ENCODE measurements around the gene ATP2B3.
A peak's percentile ranks its signal among the peaks of the same experiment; 100 is the strongest.

Gene ATP2B3

DNA sequence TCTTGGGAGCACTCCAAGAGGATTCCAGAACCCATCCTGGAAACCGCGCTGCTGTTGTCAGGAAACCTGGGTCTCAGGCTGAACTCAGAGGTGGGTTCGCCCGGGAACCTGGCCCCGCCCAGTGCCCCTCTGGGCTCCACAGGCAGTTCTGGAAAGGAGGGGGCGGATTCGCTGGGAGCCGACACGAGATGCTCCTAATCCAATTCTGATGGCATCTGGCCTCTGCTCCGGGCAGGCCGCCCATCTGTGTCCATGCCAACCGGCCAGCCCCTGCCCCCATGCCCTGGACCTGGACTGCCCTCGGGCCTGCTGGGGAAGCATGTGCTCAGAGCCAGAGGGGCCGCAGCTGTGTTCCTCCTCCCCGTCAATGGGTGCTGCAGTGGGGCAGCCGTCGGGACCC lies 21.0 kb downstream of the ATP2B3 start:
- Histone ChIP-seq H3K4me1 (ENCODE audit: insufficient read depth, low read length, poor library complexity, severe bottlenecking) (no peaks in the 10 kb centered on the region), H3F3A (ENCODE audit: low read depth) (no peaks in the 10 kb centered on the region), H3K79me2 (ENCODE audit: insufficient read depth, low read length) (no peaks in the 10 kb centered on the region), H4K20me1 (ENCODE audit: insufficient read depth, low read length, poor library complexity, severe bottlenecking) (no peaks in the 10 kb centered on the region), H3K27me3 (ENCODE audit: insufficient read depth, low read length, poor library complexity, severe bottlenecking) (no peaks in the 10 kb centered on the region), H3K9me2 (replicated peaks; ENCODE audit: low read depth, low read length) (no peaks in the 10 kb centered on the region), H2AFZ (ENCODE audit: low read length) (no peak overlapping the region), H3K36me3 (ENCODE audit: insufficient read depth, low read length) (no peaks in the 10 kb centered on the region), H3K9me3 (ENCODE audit: insufficient read depth, low read depth, low read length) (no peaks in the 10 kb centered on the region), H3K4me2 (ENCODE audit: low read depth, low read length, poor library complexity, severe bottlenecking) (no peak overlapping the region), H3K9ac (ENCODE audit: low read depth, low read length, poor library complexity, severe bottlenecking) (no peak overlapping the region), H3K4me3 (ENCODE audit: low read length, poor library complexity, severe bottlenecking) (no peak overlapping the region)
- TF ChIP-seq EZH2phosphoT487 (IDR thresholded peaks at IDR 0.05; ENCODE audit: borderline replicate concordance), result no peak
- TF ChIP-seq, protein P1, sequence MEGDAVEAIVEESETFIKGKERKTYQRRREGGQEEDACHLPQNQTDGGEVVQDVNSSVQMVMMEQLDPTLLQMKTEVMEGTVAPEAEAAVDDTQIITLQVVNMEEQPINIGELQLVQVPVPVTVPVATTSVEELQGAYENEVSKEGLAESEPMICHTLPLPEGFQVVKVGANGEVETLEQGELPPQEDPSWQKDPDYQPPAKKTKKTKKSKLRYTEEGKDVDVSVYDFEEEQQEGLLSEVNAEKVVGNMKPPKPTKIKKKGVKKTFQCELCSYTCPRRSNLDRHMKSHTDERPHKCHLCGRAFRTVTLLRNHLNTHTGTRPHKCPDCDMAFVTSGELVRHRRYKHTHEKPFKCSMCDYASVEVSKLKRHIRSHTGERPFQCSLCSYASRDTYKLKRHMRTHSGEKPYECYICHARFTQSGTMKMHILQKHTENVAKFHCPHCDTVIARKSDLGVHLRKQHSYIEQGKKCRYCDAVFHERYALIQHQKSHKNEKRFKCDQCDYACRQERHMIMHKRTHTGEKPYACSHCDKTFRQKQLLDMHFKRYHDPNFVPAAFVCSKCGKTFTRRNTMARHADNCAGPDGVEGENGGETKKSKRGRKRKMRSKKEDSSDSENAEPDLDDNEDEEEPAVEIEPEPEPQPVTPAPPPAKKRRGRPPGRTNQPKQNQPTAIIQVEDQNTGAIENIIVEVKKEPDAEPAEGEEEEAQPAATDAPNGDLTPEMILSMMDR (conservative IDR thresholded peaks at IDR 0.05; ENCODE audit: low read length), result no peak

DNA sequence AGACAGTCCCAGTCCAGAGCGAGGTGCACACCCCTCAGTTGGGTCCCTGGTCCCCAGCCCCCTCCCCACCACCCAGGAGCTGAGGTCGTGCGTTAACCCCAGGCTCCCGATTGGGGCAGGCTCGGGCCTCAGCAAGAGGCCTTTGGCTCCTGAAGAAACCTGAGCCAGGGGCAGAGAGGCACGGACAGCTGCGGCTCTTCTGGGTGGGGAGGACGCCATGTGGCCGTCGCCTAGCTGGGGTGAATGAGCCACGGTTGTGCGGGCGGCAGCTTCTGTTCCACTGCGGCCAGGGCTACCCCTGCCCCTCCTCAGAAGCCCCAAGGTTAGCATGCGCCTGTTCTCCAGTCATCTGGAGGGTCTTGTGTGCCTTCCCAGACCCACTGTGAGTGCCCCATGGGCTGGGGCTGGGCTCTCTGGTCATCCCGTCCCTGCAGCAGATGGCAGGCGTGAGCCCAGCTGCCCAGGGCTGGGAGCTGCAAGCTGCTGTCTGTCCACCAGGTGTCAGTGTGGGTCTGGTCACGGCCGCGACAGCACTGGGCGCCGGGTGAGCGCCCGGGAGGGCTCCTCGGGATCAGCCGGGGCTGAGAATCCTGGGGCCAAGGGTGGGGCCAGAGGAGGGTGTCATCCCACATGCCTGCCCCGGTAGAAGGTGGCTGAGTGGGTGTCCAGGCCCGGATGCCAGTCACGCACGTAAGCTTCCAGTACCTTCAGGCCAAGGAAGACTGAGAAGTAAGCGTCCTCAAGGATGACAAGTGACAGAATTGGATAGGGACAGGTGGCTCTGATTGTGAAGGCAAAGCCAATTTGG lies 21.9 kb downstream of the ATP2B3 start:
- 0 out of 2 replicates have a peak overlapping the region, but pooled peaks have one; percentile 4 for H2AFZ ChIP-seq (ENCODE audit: low read length)
- no peak overlapping the region for H3K9ac ChIP-seq (ENCODE audit: low read depth, low read length, poor library complexity, severe bottlenecking)
- no peaks in the 10 kb centered on the region for H3K27me3 ChIP-seq (ENCODE audit: insufficient read depth, low read length, poor library complexity, severe bottlenecking)
- H4K20me1 ChIP-seq (ENCODE audit: insufficient read depth, low read length, poor library complexity, severe bottlenecking), result no peaks in the 10 kb centered on the region
- no peaks in the 10 kb centered on the region for H3K79me2 ChIP-seq (ENCODE audit: insufficient read depth, low read length)
- no peaks in the 10 kb centered on the region for H3K36me3 ChIP-seq (ENCODE audit: insufficient read depth, low read length)
- TF ChIP-seq EZH2phosphoT487 (IDR thresholded peaks at IDR 0.05; ENCODE audit: borderline replicate concordance), result no peak
- TF ChIP-seq, protein P1 (conservative IDR thresholded peaks at IDR 0.05; ENCODE audit: low read length), result peak; percentile 69
- no peaks in the 10 kb centered on the region for H3K9me3 ChIP-seq (ENCODE audit: insufficient read depth, low read depth, low read length)
- H3K4me2 ChIP-seq (ENCODE audit: low read depth, low read length, poor library complexity, severe bottlenecking), result no peak overlapping the region
- H3K4me1 ChIP-seq (ENCODE audit: insufficient read depth, low read length, poor library complexity, severe bottlenecking), result no peaks in the 10 kb centered on the region
- H3F3A ChIP-seq (ENCODE audit: low read depth), result no peaks in the 10 kb centered on the region
- H3K9me2 ChIP-seq (replicated peaks; ENCODE audit: low read depth, low read length), result no peaks in the 10 kb centered on the region
- no peak overlapping the region for H3K4me3 ChIP-seq (ENCODE audit: low read length, poor library complexity, severe bottlenecking)

DNA sequence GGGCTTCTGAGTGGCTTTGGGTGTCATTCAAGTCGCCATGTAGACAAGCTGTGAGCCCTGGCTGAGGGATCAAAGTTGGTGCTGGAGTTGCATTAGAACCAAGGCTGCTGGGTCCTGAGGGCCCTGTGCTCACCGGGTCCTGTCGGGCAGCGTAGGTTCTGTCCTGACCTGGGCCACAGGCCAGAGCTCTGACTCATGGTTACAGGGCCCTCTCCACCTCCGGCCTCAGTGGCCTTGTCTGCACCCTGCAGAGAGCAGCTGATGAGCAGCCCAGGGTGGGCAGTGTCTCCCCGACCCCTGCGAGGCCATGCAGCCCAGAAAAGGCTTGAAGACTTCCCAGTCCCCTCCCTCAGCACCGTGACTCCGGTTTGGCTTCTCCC lies 22.5 kb downstream of the ATP2B3 start:
- Histone ChIP-seq H3F3A (ENCODE audit: low read depth) (no peaks in the 10 kb centered on the region), H3K79me2 (ENCODE audit: insufficient read depth, low read length) (no peaks in the 10 kb centered on the region), H3K4me3 (ENCODE audit: low read length, poor library complexity, severe bottlenecking) (no peak overlapping the region), H3K36me3 (ENCODE audit: insufficient read depth, low read length) (no peaks in the 10 kb centered on the region), H3K4me2 (ENCODE audit: low read depth, low read length, poor library complexity, severe bottlenecking) (no peak overlapping the region), H3K27me3 (ENCODE audit: insufficient read depth, low read length, poor library complexity, severe bottlenecking) (no peaks in the 10 kb centered on the region), H2AFZ (ENCODE audit: low read length) (0 out of 2 replicates have a peak overlapping the region, but pooled peaks have one; percentile 4), H3K9me2 (replicated peaks; ENCODE audit: low read depth, low read length) (no peaks in the 10 kb centered on the region), H3K4me1 (ENCODE audit: insufficient read depth, low read length, poor library complexity, severe bottlenecking) (no peaks in the 10 kb centered on the region), H4K20me1 (ENCODE audit: insufficient read depth, low read length, poor library complexity, severe bottlenecking) (no peaks in the 10 kb centered on the region), H3K9ac (ENCODE audit: low read depth, low read length, poor library complexity, severe bottlenecking) (no peak overlapping the region), H3K9me3 (ENCODE audit: insufficient read depth, low read depth, low read length) (no peaks in the 10 kb centered on the region)
- TF ChIP-seq, protein P1 (conservative IDR thresholded peaks at IDR 0.05; ENCODE audit: low read length), result no peak
- TF ChIP-seq EZH2phosphoT487 (IDR thresholded peaks at IDR 0.05; ENCODE audit: borderline replicate concordance), result no peak
